ENCODE measurements around the gene ZFP91.

DNA sequence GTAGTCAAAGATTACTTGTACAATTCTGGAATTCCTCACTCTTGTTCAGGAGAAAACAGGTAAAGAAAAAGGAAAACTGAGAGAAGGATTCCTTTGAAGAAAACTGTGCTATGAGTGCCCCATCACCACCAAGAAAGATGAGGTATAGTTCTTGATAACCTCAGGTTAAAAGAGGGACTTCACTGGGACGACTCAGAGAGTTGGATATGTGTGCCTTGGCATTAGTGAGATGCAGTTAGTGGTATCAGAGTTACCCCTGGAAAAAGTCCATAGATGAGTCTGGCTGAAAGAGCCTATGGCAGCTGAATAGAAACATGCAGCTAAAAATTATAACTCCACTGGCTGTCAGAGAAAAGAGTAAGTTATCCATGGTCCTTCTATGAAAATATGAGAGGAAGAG, 32.0 kb upstream of the ZFP91 start:
- TF ChIP-seq, protein P1, sequence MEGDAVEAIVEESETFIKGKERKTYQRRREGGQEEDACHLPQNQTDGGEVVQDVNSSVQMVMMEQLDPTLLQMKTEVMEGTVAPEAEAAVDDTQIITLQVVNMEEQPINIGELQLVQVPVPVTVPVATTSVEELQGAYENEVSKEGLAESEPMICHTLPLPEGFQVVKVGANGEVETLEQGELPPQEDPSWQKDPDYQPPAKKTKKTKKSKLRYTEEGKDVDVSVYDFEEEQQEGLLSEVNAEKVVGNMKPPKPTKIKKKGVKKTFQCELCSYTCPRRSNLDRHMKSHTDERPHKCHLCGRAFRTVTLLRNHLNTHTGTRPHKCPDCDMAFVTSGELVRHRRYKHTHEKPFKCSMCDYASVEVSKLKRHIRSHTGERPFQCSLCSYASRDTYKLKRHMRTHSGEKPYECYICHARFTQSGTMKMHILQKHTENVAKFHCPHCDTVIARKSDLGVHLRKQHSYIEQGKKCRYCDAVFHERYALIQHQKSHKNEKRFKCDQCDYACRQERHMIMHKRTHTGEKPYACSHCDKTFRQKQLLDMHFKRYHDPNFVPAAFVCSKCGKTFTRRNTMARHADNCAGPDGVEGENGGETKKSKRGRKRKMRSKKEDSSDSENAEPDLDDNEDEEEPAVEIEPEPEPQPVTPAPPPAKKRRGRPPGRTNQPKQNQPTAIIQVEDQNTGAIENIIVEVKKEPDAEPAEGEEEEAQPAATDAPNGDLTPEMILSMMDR (IDR thresholded peaks at IDR 0.05): no peak
- TF ChIP-seq POLR2AphosphoS5 (IDR thresholded peaks at IDR 0.05) (no peak), POLR2A (IDR thresholded peaks at IDR 0.05) (no peak)
